ENCODE results near the gene SENP3.

SENP3 gene

GRCh38 chr17:7548585-7549400 is 12.9 kb upstream of the SENP3 start, which contains the start of gene TNFSF12:
TNFSF12 (plus strand) TSS chr17:7549058; CDS start chr17:7549154, 96 bp downstream.
- H3K4me2 ChIP-seq (ENCODE audit: insufficient read depth, low read length, poor library complexity, severe bottlenecking) = peak within 1 kb of the TSS; percentile 80
- peaks cover 3% of the 10 kb centered on the region for H3K79me1 ChIP-seq (ENCODE audit: low read depth, low read length)
- H3K18ac ChIP-seq (ENCODE audit: low read length) = peak within 1 kb of the TSS; percentile 96
- H2BK5ac ChIP-seq (ENCODE audit: low read length) = peak within 1 kb of the TSS; percentile 53
- H3K14ac ChIP-seq (ENCODE audit: low read length) = peak within 1 kb of the TSS; percentile 89
- H4K91ac ChIP-seq (ENCODE audit: low read depth, low read length, poor library complexity) = peak within 1 kb of the TSS; percentile 85
- peak within 1 kb of the TSS; percentile 97 for H2AFZ ChIP-seq (ENCODE audit: low read length)
- H2AK5ac ChIP-seq (ENCODE audit: low read depth, low read length) = peak within 1 kb of the TSS; percentile 98
- H3K4me1 ChIP-seq (ENCODE audit: control insufficient read depth in 2 of 2, insufficient read depth in 1 of 2, low read depth in 1 of 2, low read length in 2 of 2) = peaks cover 4 to 6% of the 10 kb centered on the region in 2 donors
- H3K36me3 ChIP-seq (replicated peaks in 1 of 2; ENCODE audit: control insufficient read depth in 2 of 2, insufficient read depth in 2 of 2, low read length in 2 of 2) = no peaks in the 10 kb centered on the region
- no peak within 1 kb of the TSS for H3K27ac ChIP-seq (replicated peaks; ENCODE audit: low read length)
- H3K4ac ChIP-seq (ENCODE audit: low read length) = peak within 1 kb of the TSS; percentile 66
- peak within 1 kb of the TSS; percentile 91 for H3K9ac ChIP-seq (ENCODE audit: low read depth, low read length, poor library complexity)
- peak within 1 kb of the TSS; percentile 61 for H2BK120ac ChIP-seq (ENCODE audit: low read depth, low read length)
- H3K4me3 ChIP-seq (ENCODE audit: low read length in 2 of 2) = peak within 1 kb of the TSS; percentile 51 to 76
- WGBS, 2 donors (ENCODE audit: extremely low coverage in 2 of 2, insufficient read length in 2 of 2, insufficient replicate concordance in 1 of 2) = no CpG with 5 or more reads among the region's 65 CpGs
- peak within 1 kb of the TSS; percentile 96 for H4K8ac ChIP-seq (ENCODE audit: low read depth, low read length)
- DNase-seq (ENCODE audit: low spot score) = no peak
- H3K23ac ChIP-seq (ENCODE audit: low read depth, low read length, poor library complexity) = peak within 1 kb of the TSS; percentile 96
- H2BK15ac ChIP-seq (ENCODE audit: low read length) = peak within 1 kb of the TSS; percentile 98
- no peak within 1 kb of the TSS for H2BK12ac ChIP-seq (ENCODE audit: low read length)
- H3K27me3 ChIP-seq (ENCODE audit: control insufficient read depth in 3 of 3, insufficient read depth in 3 of 3, low read depth in 1 of 3, low read length in 3 of 3) = peaks cover 0 to 44% (median 10%) of the 10 kb centered on the region in 3 experiments
- no peaks in the 10 kb centered on the region for H3K9me3 ChIP-seq (replicated peaks in 1 of 2; ENCODE audit: control insufficient read depth in 2 of 2, insufficient read depth in 1 of 2, low read depth in 1 of 2, low read length in 2 of 2)

GRCh38 chr17:7549401-7550055 is 12.2 kb upstream of the SENP3 start:
- H2AK5ac ChIP-seq (ENCODE audit: low read depth, low read length) = peak overlapping the region; percentile 98
- H3K27me3 ChIP-seq (ENCODE audit: control insufficient read depth in 3 of 3, insufficient read depth in 3 of 3, low read depth in 1 of 3, low read length in 3 of 3) = peaks cover 0 to 38% (median 10%) of the 10 kb centered on the region in 3 experiments
- peak overlapping the region; percentile 82 for H3K14ac ChIP-seq (ENCODE audit: low read length)
- H3K9me3 ChIP-seq (replicated peaks in 1 of 2; ENCODE audit: control insufficient read depth in 2 of 2, insufficient read depth in 1 of 2, low read depth in 1 of 2, low read length in 2 of 2) = no peaks in the 10 kb centered on the region
- H4K91ac ChIP-seq (ENCODE audit: low read depth, low read length, poor library complexity) = peak overlapping the region; percentile 85
- H3K27ac ChIP-seq (replicated peaks; ENCODE audit: low read length) = no peak overlapping the region
- peaks cover 3% of the 10 kb centered on the region for H3K79me1 ChIP-seq (ENCODE audit: low read depth, low read length)
- H2BK12ac ChIP-seq (ENCODE audit: low read length) = no peak overlapping the region
- H2BK5ac ChIP-seq (ENCODE audit: low read length) = peak overlapping the region; percentile 53
- DNase-seq (ENCODE audit: low spot score) = no peak
- peak overlapping the region; percentile 96 for H3K18ac ChIP-seq (ENCODE audit: low read length)
- H2BK15ac ChIP-seq (ENCODE audit: low read length) = peak overlapping the region; percentile 98
- H3K4me2 ChIP-seq (ENCODE audit: insufficient read depth, low read length, poor library complexity, severe bottlenecking) = no peak overlapping the region
- H3K4me1 ChIP-seq (ENCODE audit: control insufficient read depth in 2 of 2, insufficient read depth in 1 of 2, low read depth in 1 of 2, low read length in 2 of 2) = peaks cover 4 to 6% of the 10 kb centered on the region in 2 donors
- peak overlapping the region; percentile 96 for H3K23ac ChIP-seq (ENCODE audit: low read depth, low read length, poor library complexity)
- H4K8ac ChIP-seq (ENCODE audit: low read depth, low read length) = peak overlapping the region; percentile 96
- peak overlapping the region; percentile 66 for H3K4ac ChIP-seq (ENCODE audit: low read length)
- no peaks in the 10 kb centered on the region for H3K36me3 ChIP-seq (replicated peaks in 1 of 2; ENCODE audit: control insufficient read depth in 2 of 2, insufficient read depth in 2 of 2, low read length in 2 of 2)
- H2BK120ac ChIP-seq (ENCODE audit: low read depth, low read length) = peak overlapping the region; percentile 61
- peak overlapping the region; percentile 91 for H3K9ac ChIP-seq (ENCODE audit: low read depth, low read length, poor library complexity)
- H2AFZ ChIP-seq (ENCODE audit: low read length) = peak overlapping the region; percentile 97
- no CpG with 5 or more reads among the region's 20 CpGs for whole genome bisulfite sequencing, 2 donors (ENCODE audit: extremely low coverage in 2 of 2, insufficient read length in 2 of 2, insufficient replicate concordance in 1 of 2)
- peak overlapping the region in 1 of 2 donors; percentile 54 for H3K4me3 ChIP-seq (ENCODE audit: low read length in 2 of 2)

- H3K4me3 ChIP-seq (ENCODE audit: low read length in 2 of 2) = no peak overlapping the region
- H3K9ac ChIP-seq (ENCODE audit: low read depth, low read length, poor library complexity) = no peak overlapping the region
- DNase-seq (ENCODE audit: low spot score) = no peak
- no peaks in the 10 kb centered on the region for H3K36me3 ChIP-seq (replicated peaks in 1 of 2; ENCODE audit: control insufficient read depth in 2 of 2, insufficient read depth in 2 of 2, low read length in 2 of 2)
- WGBS, 2 donors (ENCODE audit: extremely low coverage in 2 of 2, insufficient read length in 2 of 2, insufficient replicate concordance in 1 of 2) = no CpG with 5 or more reads among the region's 6 CpGs
- H3K27me3 ChIP-seq (ENCODE audit: control insufficient read depth in 3 of 3, insufficient read depth in 3 of 3, low read depth in 1 of 3, low read length in 3 of 3) = peaks cover 0 to 34% (median 10%) of the 10 kb centered on the region in 3 experiments
- no peak overlapping the region for H3K18ac ChIP-seq (ENCODE audit: low read length)
- no peak overlapping the region for H4K91ac ChIP-seq (ENCODE audit: low read depth, low read length, poor library complexity)
- H3K9me3 ChIP-seq (replicated peaks in 1 of 2; ENCODE audit: control insufficient read depth in 2 of 2, insufficient read depth in 1 of 2, low read depth in 1 of 2, low read length in 2 of 2) = no peaks in the 10 kb centered on the region
- peaks cover 3% of the 10 kb centered on the region for H3K79me1 ChIP-seq (ENCODE audit: low read depth, low read length)
- H2AFZ ChIP-seq (ENCODE audit: low read length) = no peak overlapping the region
- H2BK12ac ChIP-seq (ENCODE audit: low read length) = no peak overlapping the region
- no peak overlapping the region for H3K4ac ChIP-seq (ENCODE audit: low read length)
- peak overlapping the region; percentile 26 for H2BK5ac ChIP-seq (ENCODE audit: low read length)
- no peak overlapping the region for H3K4me2 ChIP-seq (ENCODE audit: insufficient read depth, low read length, poor library complexity, severe bottlenecking)
- H3K27ac ChIP-seq (replicated peaks; ENCODE audit: low read length) = no peak overlapping the region
- H2BK120ac ChIP-seq (ENCODE audit: low read depth, low read length) = no peak overlapping the region
- no peak overlapping the region for H3K14ac ChIP-seq (ENCODE audit: low read length)
- H4K8ac ChIP-seq (ENCODE audit: low read depth, low read length) = no peak overlapping the region
- no peak overlapping the region for H3K23ac ChIP-seq (ENCODE audit: low read depth, low read length, poor library complexity)
- peaks cover 4 to 6% of the 10 kb centered on the region in 2 donors for H3K4me1 ChIP-seq (ENCODE audit: control insufficient read depth in 2 of 2, insufficient read depth in 1 of 2, low read depth in 1 of 2, low read length in 2 of 2)
- H2BK15ac ChIP-seq (ENCODE audit: low read length) = no peak overlapping the region
- H2AK5ac ChIP-seq (ENCODE audit: low read depth, low read length) = no peak overlapping the region
Measured at GRCh38 chr17:7550344-7550743, 11.4 kb upstream of the SENP3 start.

GRCh38 chr17:7551396-7551795 is 10.3 kb upstream of the SENP3 start:
- Histone ChIP-seq H3K79me1 (ENCODE audit: low read depth, low read length) (peaks cover 3% of the 10 kb centered on the region), H3K27ac (replicated peaks; ENCODE audit: low read length) (no peak overlapping the region), H2BK15ac (ENCODE audit: low read length) (no peak overlapping the region), H3K4ac (ENCODE audit: low read length) (no peak overlapping the region), H3K9ac (ENCODE audit: low read depth, low read length, poor library complexity) (no peak overlapping the region), H3K4me2 (ENCODE audit: insufficient read depth, low read length, poor library complexity, severe bottlenecking) (no peak overlapping the region), H3K14ac (ENCODE audit: low read length) (no peak overlapping the region), H2BK120ac (ENCODE audit: low read depth, low read length) (no peak overlapping the region), H2BK12ac (ENCODE audit: low read length) (no peak overlapping the region), H3K18ac (ENCODE audit: low read length) (no peak overlapping the region), H3K27me3 (ENCODE audit: control insufficient read depth in 3 of 3, insufficient read depth in 3 of 3, low read depth in 1 of 3, low read length in 3 of 3) (peaks cover 0 to 34% (median 10%) of the 10 kb centered on the region in 3 experiments), H3K4me1 (ENCODE audit: control insufficient read depth in 2 of 2, insufficient read depth in 1 of 2, low read depth in 1 of 2, low read length in 2 of 2) (peaks cover 4 to 6% of the 10 kb centered on the region in 2 donors), H2AFZ (ENCODE audit: low read length) (no peak overlapping the region), H2BK5ac (ENCODE audit: low read length) (no peak overlapping the region), H4K91ac (ENCODE audit: low read depth, low read length, poor library complexity) (no peak overlapping the region), H4K8ac (ENCODE audit: low read depth, low read length) (peak overlapping the region; percentile 92), H2AK5ac (ENCODE audit: low read depth, low read length) (no peak overlapping the region), H3K36me3 (replicated peaks in 1 of 2; ENCODE audit: control insufficient read depth in 2 of 2, insufficient read depth in 2 of 2, low read length in 2 of 2) (no peaks in the 10 kb centered on the region), H3K9me3 (replicated peaks in 1 of 2; ENCODE audit: control insufficient read depth in 2 of 2, insufficient read depth in 1 of 2, low read depth in 1 of 2, low read length in 2 of 2) (no peaks in the 10 kb centered on the region), H3K23ac (ENCODE audit: low read depth, low read length, poor library complexity) (no peak overlapping the region), H3K4me3 (ENCODE audit: low read length in 2 of 2) (no peak overlapping the region)
- no CpG with 5 or more reads among the region's 4 CpGs for WGBS, 2 donors (ENCODE audit: extremely low coverage in 2 of 2, insufficient read length in 2 of 2, insufficient replicate concordance in 1 of 2)
- no peak for DNase-seq (ENCODE audit: low spot score)

All from neuronal stem cell (in vitro differentiated cells).